Measurements from ENCODE around the gene PES1. TPM values are rescaled to one million over a fixed set of nuclear protein-coding genes. Genes with fewer than 3 reads are reported as not detected.

PES1 gene
- total and polyA plus RNA-seq, 2 of the 13 experiments (the other 11 are each of a cell fraction or from before 2014, with no cell fraction given), result 65.1 to 94.7 TPM

DNA sequence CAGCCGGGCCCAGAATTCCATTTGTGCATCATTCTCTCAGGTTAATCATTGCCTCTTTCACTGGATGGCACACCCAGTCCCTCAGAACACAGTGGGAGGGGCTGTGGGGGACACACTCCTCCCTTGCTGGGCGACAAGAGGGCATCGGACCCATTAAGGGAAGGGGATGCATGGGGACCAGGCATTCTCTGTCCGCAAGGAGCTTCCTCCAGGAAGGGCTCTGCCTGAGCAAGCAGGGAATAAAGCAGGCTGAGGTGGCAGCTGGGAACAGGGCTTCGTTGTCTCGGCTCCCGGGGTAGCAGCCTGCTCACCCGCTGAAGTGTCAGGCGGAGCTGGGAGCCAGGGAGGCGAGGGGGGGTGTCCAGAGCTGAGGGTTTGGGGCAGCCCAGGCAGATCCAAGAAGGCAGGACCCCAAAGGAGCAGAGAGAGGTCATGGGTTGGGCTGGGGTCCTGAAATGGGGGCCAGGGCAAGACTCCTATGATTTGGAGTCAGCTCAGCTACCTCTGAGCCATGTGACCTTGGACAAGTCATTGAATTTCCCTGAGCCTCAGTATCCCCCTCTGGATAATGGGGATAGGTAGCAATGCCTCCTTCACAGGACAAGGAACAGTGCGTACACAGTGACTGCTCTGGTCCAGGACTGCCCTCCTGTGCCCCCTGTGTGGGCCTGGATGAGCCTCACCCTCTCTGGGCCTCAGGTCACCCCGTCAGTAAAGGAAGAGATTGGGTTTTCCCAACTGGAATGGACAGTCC lies 18.7 kb downstream of the PES1 start (continued):
- TF ChIP-seq KDM4B (CRISPR knock-in tag; IDR thresholded peaks at IDR 0.05), result no peak
- TF ChIP-seq, protein P1, sequence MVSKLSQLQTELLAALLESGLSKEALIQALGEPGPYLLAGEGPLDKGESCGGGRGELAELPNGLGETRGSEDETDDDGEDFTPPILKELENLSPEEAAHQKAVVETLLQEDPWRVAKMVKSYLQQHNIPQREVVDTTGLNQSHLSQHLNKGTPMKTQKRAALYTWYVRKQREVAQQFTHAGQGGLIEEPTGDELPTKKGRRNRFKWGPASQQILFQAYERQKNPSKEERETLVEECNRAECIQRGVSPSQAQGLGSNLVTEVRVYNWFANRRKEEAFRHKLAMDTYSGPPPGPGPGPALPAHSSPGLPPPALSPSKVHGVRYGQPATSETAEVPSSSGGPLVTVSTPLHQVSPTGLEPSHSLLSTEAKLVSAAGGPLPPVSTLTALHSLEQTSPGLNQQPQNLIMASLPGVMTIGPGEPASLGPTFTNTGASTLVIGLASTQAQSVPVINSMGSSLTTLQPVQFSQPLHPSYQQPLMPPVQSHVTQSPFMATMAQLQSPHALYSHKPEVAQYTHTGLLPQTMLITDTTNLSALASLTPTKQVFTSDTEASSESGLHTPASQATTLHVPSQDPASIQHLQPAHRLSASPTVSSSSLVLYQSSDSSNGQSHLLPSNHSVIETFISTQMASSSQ (IDR thresholded peaks at IDR 0.05; ENCODE audit: low read depth), result peak; percentile 75
- TF ChIP-seq, protein P1 (CRISPR knock-in tag; IDR thresholded peaks at IDR 0.05; ENCODE audit: borderline replicate concordance), result peak; percentile 62; the same call in 1 of the 2 replicates
- no peak for TF ChIP-seq HDAC1 (CRISPR knock-in tag; IDR thresholded peaks at IDR 0.05)
- peak; percentile 77 for TF ChIP-seq ZNF629 (CRISPR knock-in tag; conservative IDR thresholded peaks at IDR 0.05)
- TF ChIP-seq, protein P2, sequence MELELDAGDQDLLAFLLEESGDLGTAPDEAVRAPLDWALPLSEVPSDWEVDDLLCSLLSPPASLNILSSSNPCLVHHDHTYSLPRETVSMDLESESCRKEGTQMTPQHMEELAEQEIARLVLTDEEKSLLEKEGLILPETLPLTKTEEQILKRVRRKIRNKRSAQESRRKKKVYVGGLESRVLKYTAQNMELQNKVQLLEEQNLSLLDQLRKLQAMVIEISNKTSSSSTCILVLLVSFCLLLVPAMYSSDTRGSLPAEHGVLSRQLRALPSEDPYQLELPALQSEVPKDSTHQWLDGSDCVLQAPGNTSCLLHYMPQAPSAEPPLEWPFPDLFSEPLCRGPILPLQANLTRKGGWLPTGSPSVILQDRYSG (CRISPR knock-in tag; IDR thresholded peaks at IDR 0.05), result no peak
- no peak for TF ChIP-seq ZNF83 (CRISPR knock-in tag; IDR thresholded peaks at IDR 0.05; ENCODE audit: borderline replicate concordance)
- no peak for TF ChIP-seq SALL2 (CRISPR knock-in tag; IDR thresholded peaks at IDR 0.05)
- no peak for TF ChIP-seq JUND (CRISPR knock-in tag; IDR thresholded peaks at IDR 0.05)
- TF ChIP-seq ZNF274 (CRISPR knock-in tag; IDR thresholded peaks at IDR 0.05), result no peak
- no peak for TF ChIP-seq HOXA5 (CRISPR knock-in tag; IDR thresholded peaks at IDR 0.05)
- TF ChIP-seq U2AF1 (optimal IDR thresholded peaks at IDR 0.05; ENCODE audit: low read depth, low read length), result peak; percentile 22
- TF ChIP-seq ARNTL (CRISPR knock-in tag; IDR thresholded peaks at IDR 0.05), result no peak; the same call in 1 of the 2 replicates
- TF ChIP-seq ZNF768 (CRISPR knock-in tag; IDR thresholded peaks at IDR 0.05), result peak; percentile 67; the same call in 1 of the 2 replicates
- no peak for TF ChIP-seq ZNF431 (CRISPR knock-in tag; IDR thresholded peaks at IDR 0.05; ENCODE audit: borderline replicate concordance, low read depth)
- no peak for TF ChIP-seq PRPF4 (IDR thresholded peaks at IDR 0.05; ENCODE audit: low read depth, low read length, poor library complexity, severe bottlenecking)
- TF ChIP-seq GFI1 (CRISPR knock-in tag; IDR thresholded peaks at IDR 0.05; ENCODE audit: borderline replicate concordance), result no peak
- TF ChIP-seq, protein P3, sequence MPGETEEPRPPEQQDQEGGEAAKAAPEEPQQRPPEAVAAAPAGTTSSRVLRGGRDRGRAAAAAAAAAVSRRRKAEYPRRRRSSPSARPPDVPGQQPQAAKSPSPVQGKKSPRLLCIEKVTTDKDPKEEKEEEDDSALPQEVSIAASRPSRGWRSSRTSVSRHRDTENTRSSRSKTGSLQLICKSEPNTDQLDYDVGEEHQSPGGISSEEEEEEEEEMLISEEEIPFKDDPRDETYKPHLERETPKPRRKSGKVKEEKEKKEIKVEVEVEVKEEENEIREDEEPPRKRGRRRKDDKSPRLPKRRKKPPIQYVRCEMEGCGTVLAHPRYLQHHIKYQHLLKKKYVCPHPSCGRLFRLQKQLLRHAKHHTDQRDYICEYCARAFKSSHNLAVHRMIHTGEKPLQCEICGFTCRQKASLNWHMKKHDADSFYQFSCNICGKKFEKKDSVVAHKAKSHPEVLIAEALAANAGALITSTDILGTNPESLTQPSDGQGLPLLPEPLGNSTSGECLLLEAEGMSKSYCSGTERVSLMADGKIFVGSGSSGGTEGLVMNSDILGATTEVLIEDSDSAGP (CRISPR knock-in tag; IDR thresholded peaks at IDR 0.05; ENCODE audit: borderline replicate concordance), result peak; percentile 28; the same call in 1 of the 2 replicates
- TF ChIP-seq, protein P4, sequence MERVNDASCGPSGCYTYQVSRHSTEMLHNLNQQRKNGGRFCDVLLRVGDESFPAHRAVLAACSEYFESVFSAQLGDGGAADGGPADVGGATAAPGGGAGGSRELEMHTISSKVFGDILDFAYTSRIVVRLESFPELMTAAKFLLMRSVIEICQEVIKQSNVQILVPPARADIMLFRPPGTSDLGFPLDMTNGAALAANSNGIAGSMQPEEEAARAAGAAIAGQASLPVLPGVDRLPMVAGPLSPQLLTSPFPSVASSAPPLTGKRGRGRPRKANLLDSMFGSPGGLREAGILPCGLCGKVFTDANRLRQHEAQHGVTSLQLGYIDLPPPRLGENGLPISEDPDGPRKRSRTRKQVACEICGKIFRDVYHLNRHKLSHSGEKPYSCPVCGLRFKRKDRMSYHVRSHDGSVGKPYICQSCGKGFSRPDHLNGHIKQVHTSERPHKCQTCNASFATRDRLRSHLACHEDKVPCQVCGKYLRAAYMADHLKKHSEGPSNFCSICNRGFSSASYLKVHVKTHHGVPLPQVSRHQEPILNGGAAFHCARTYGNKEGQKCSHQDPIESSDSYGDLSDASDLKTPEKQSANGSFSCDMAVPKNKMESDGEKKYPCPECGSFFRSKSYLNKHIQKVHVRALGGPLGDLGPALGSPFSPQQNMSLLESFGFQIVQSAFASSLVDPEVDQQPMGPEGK (CRISPR knock-in tag; IDR thresholded peaks at IDR 0.05), result peak; percentile 91

All from HepG2 (cell line).